Vagina (tissue), 2 donors: ENCODE data around the gene SLC5A10.
"Not testable (repeated sequence)": the region's sequence is repeated elsewhere in the genome, so short reads cannot be mapped to it uniquely, and the experiment has no call there.

ENCODE experiments used
- POLR2A ChIP-seq, 2 donors: fragments of 450-650 bp; IDR thresholded peaks; one replicate each; pipeline ENCODE4 v1.6.1; 2017; ENCODE audit warnings: antibody characterized with exemption in 2 of 2, mild to moderate bottlenecking in 2 of 2, moderate library complexity in 2 of 2
- POLR2AphosphoS5 ChIP-seq, 2 donors: sonication (generic); formaldehyde crosslinking; IDR thresholded peaks; one replicate each; pipeline ENCODE4 v1.9.0; 2017; ENCODE audit warnings: antibody characterized with exemption in 2 of 2, mild to moderate bottlenecking in 2 of 2, low read depth in 1 of 2; ENCODE audit not compliant: insufficient read depth in 1 of 2
- TF ChIP-seq, protein P1 (sequence below), 3 experiments: fragments of 450-650 bp in 2 of 3; fragments of 200-600 bp in 1 of 3; sonication (generic) in 1 of 3; IDR thresholded peaks; one replicate each; pipeline ENCODE4 v1.5.1; 2017 to 2019; ENCODE audit warnings: antibody characterized with exemption in 3 of 3, mild to moderate bottlenecking in 2 of 3, moderate library complexity in 2 of 3

DNA sequence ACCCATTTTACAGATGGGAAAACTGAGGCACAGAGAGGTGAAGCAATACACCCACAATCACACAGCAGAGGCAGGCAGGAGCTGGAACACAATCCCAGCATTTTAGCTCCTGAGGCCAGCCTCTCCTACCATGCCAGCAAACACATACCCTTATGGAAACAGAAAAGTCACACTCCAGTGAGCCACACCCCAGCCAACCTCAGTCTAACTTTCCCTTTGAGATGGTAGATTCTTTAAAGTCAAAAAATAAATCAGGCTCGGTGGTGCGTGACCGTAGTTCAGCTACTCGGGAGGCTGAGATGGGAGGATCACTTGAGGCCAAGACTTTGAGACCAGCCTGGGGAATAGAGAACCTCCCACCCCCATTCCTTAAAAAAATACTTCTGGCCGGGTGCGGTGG, 84.2 kb downstream of the SLC5A10 start:
- TF ChIP-seq POLR2A (IDR thresholded peaks at IDR 0.05); POLR2AphosphoS5 (IDR thresholded peaks at IDR 0.05; ENCODE audit: insufficient read depth in 1 of 2, low read depth in 1 of 2): not testable (repeated sequence)
- TF ChIP-seq, protein P1, sequence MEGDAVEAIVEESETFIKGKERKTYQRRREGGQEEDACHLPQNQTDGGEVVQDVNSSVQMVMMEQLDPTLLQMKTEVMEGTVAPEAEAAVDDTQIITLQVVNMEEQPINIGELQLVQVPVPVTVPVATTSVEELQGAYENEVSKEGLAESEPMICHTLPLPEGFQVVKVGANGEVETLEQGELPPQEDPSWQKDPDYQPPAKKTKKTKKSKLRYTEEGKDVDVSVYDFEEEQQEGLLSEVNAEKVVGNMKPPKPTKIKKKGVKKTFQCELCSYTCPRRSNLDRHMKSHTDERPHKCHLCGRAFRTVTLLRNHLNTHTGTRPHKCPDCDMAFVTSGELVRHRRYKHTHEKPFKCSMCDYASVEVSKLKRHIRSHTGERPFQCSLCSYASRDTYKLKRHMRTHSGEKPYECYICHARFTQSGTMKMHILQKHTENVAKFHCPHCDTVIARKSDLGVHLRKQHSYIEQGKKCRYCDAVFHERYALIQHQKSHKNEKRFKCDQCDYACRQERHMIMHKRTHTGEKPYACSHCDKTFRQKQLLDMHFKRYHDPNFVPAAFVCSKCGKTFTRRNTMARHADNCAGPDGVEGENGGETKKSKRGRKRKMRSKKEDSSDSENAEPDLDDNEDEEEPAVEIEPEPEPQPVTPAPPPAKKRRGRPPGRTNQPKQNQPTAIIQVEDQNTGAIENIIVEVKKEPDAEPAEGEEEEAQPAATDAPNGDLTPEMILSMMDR (IDR thresholded peaks at IDR 0.05): not testable (repeated sequence)
